Measurements from ENCODE around the gene RIMS3. TPM values are rescaled to one million over a fixed set of nuclear protein-coding genes. Genes with fewer than 3 reads are reported as not detected.

The RIMS3 gene
- total RNA-seq, 1 experiment from 2014 or later: 13.7 TPM

DNA sequence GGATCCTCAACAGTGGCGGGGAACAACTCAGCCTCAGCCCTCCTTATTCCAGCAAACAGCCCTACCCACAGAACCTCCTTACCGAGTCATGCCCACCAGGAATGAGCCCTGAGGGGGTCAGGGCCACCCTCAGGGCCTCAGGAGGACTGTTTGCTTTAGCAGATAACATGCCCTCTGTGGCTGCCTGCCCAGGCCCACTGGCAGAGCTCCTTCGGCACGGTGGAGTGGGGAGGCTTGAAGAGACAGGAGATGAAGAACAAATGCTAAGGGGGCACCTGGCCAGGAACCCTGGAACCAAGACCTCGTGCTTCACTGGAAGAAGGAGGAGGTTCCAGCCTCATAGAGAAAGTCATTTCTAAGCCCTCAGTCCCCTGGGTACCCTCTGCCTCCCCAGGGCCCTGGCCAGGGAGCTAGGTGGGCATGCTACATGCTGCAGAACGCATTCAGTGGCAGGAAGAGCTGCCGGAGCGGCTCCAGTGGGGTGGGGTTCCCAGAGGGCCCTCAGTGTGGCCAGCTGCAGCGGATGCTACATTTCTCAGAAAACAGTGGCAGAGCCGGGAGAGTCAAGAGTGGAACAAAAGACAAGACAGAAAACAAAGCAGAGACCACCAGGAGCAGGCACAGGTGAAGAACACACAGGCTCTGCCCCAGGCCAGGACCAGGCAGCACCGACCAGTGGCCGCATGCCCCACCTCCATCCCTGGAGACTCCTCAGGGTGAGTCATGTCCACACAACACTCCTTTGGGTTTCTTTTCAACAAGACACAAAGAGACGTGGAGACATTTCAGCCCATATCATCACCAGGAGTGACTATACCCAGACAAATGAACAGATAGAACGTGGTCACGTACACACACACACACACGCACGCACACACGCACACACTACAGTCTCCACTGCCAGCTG is 39.8 kb downstream of the RIMS3 start:
- no peaks in the 10 kb centered on the region for H3K4me1 ChIP-seq (ENCODE audit: insufficient read depth, low read length)
- no peaks in the 10 kb centered on the region; the same call in 1 of the 2 replicates for H3K27me3 Mint-ChIP-seq (ENCODE audit: low read depth)
- DNase-seq: no peak

More for the DNA sequence above, 39.8 kb downstream of the RIMS3 start:
- Mint-ChIP-seq H3K9me3 (no peaks in the 10 kb centered on the region; a peak in 1 of 5 replicates), H3K4me3 (no peak overlapping the region), H3K4me1 (no peaks in the 10 kb centered on the region), H3K27ac (peak overlapping the region in 1 of 3 experiments; percentile 49; a peak in 2 of 7 replicates), H3K36me3 (ENCODE audit: insufficient read depth in 1 of 3, low read depth in 3 of 3) (peaks cover 0 to 4% (median 2%) of the 10 kb centered on the region in 3 experiments; a peak in 2 of 7 replicates)
- TF ChIP-seq, protein P1, sequence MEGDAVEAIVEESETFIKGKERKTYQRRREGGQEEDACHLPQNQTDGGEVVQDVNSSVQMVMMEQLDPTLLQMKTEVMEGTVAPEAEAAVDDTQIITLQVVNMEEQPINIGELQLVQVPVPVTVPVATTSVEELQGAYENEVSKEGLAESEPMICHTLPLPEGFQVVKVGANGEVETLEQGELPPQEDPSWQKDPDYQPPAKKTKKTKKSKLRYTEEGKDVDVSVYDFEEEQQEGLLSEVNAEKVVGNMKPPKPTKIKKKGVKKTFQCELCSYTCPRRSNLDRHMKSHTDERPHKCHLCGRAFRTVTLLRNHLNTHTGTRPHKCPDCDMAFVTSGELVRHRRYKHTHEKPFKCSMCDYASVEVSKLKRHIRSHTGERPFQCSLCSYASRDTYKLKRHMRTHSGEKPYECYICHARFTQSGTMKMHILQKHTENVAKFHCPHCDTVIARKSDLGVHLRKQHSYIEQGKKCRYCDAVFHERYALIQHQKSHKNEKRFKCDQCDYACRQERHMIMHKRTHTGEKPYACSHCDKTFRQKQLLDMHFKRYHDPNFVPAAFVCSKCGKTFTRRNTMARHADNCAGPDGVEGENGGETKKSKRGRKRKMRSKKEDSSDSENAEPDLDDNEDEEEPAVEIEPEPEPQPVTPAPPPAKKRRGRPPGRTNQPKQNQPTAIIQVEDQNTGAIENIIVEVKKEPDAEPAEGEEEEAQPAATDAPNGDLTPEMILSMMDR (conservative IDR thresholded peaks at IDR 0.05): no peak
- no peak overlapping the region for H4K91ac ChIP-seq (ENCODE audit: insufficient read length, low read depth, low read length)
- no peak overlapping the region for H2BK5ac ChIP-seq (ENCODE audit: insufficient read length, low read length)
- peaks cover 2% of the 10 kb centered on the region for H4K20me1 ChIP-seq (ENCODE audit: control insufficient read depth, insufficient read depth, insufficient read length)
- no peak overlapping the region for H2BK20ac ChIP-seq (ENCODE audit: low read depth, low read length, poor library complexity, severe bottlenecking)
- no peak overlapping the region for H2AFZ ChIP-seq (ENCODE audit: low read length)
- no peaks in the 10 kb centered on the region for H3K9me3 ChIP-seq (ENCODE audit: control insufficient read depth, low read depth, low read length)
- no peak overlapping the region for H2BK120ac ChIP-seq (ENCODE audit: low read depth, low read length, poor library complexity, severe bottlenecking)
- no peak overlapping the region for H3K23ac ChIP-seq (ENCODE audit: insufficient read length, low read depth, low read length)
- no peak overlapping the region for H3K4ac ChIP-seq (ENCODE audit: low read depth, low read length)
- H4K5ac ChIP-seq (ENCODE audit: insufficient read length, low read depth, low read length): no peak overlapping the region
- no peak overlapping the region for H4K8ac ChIP-seq (replicated peaks; ENCODE audit: insufficient read length, low read depth, low read length)
- no peaks in the 10 kb centered on the region for H3K79me2 ChIP-seq (ENCODE audit: insufficient read depth, low read length)
- H3T11ph ChIP-seq (ENCODE audit: low read length): no peak overlapping the region
- no peak overlapping the region for H2BK15ac ChIP-seq (ENCODE audit: low read depth, low read length)
- H3K56ac ChIP-seq (ENCODE audit: insufficient read length, low read depth, low read length): no peak overlapping the region
- H3K27me3 ChIP-seq (ENCODE audit: insufficient read depth, low read length): no peaks in the 10 kb centered on the region
- H3K79me1 ChIP-seq (ENCODE audit: insufficient read depth, low read depth, low read length, poor library complexity, severe bottlenecking): no peaks in the 10 kb centered on the region
- H2AK5ac ChIP-seq (ENCODE audit: insufficient read length, low read length): no peak overlapping the region
- H3K23me2 ChIP-seq (ENCODE audit: insufficient read length, low read depth, low read length, poor library complexity, severe bottlenecking): no peaks in the 10 kb centered on the region
- no peak overlapping the region for H3K4me2 ChIP-seq (ENCODE audit: insufficient read depth, insufficient read length, low read length)
- no peak overlapping the region for H3K14ac ChIP-seq (ENCODE audit: insufficient read depth, low read length)
- no peak overlapping the region for H3K9ac ChIP-seq (ENCODE audit: extremely low read depth, insufficient read length, low read length)
- no CpG with 5 or more reads among the region's 18 CpGs for WGBS (ENCODE audit: extremely low coverage, insufficient read length, low lambda C conversion rate)
- no peak overlapping the region for H2BK12ac ChIP-seq (ENCODE audit: insufficient read length, low read depth, low read length)
- H3K18ac ChIP-seq (ENCODE audit: insufficient read length, low read depth, low read length): no peak overlapping the region
- H3K27ac ChIP-seq (ENCODE audit: insufficient read length, low read depth, low read length): no peak overlapping the region
